Neural progenitor cell (in vitro differentiated cells): ENCODE data around the gene MYO1D. TPM values are rescaled to one million over a fixed set of nuclear protein-coding genes. Genes with fewer than 3 reads are reported as not detected.

Experiments used
- DNase-seq: peaks from one replicate; pipeline ENCODE4 v3.0.0-alpha.2; 2016; ENCODE audit warnings: low spot score
- H2AFZ ChIP-seq: fragments of 200-600 bp; sonication (generic); replicated peaks from 2 replicates; pipeline ENCODE4 v1.6.1; 2016; ENCODE audit warnings: antibody characterized with exemption
- H3F3A ChIP-seq: fragments of 200-600 bp; sonication (generic); 2 replicates; pipeline ENCODE4 v1.6.1; 2016; ENCODE audit warnings: antibody characterized with exemption, low read depth
- H3K27ac ChIP-seq: fragments of 200-600 bp; sonication (generic); 2 replicates; pipeline ENCODE4 v1.5.1; 2016; ENCODE audit warnings: mild to moderate bottlenecking
- H3K27me3 ChIP-seq: fragments of 200-600 bp; sonication (generic); 2 replicates; pipeline ENCODE4 v1.6.1; 2016; ENCODE audit warnings: mild to moderate bottlenecking, moderate library complexity
- H3K36me3 ChIP-seq: fragments of 200-600 bp; sonication (generic); 2 replicates; pipeline ENCODE4 v1.5.1; 2016
- H3K4me1 ChIP-seq: fragments of 200-600 bp; sonication (generic); 2 replicates; pipeline ENCODE4 v1.6.1; 2016; ENCODE audit warnings: mixed run types
- H3K4me2 ChIP-seq: fragments of 200-600 bp; sonication (generic); 2 replicates; pipeline ENCODE4 v1.6.1; 2016
- H3K4me3 ChIP-seq: fragments of 200-600 bp; sonication (generic); 2 replicates; pipeline ENCODE4 v1.5.1; 2016
- H3K79me2 ChIP-seq: fragments of 200-600 bp; sonication (generic); 2 replicates; pipeline ENCODE4 v1.6.1; 2016; ENCODE audit warnings: low read depth
- H3K9ac ChIP-seq: fragments of 200-600 bp; sonication (generic); 2 replicates; pipeline ENCODE4 v1.6.1; 2016
- H3K9me3 ChIP-seq: fragments of 200-600 bp; sonication (generic); 2 replicates; pipeline ENCODE4 v1.5.1; 2016; ENCODE audit warnings: low read depth
- H4K20me1 ChIP-seq: fragments of 200-600 bp; sonication (generic); 2 replicates; pipeline ENCODE4 v1.6.1; 2016; ENCODE audit warnings: low read depth
- H3K27ac Mint-ChIP-seq: 3 replicates; pipeline ENCODE4 v1.8.0; 2021; ENCODE audit warnings: mixed read lengths
- H3K27me3 Mint-ChIP-seq: 2 replicates; pipeline ENCODE4 v1.8.0; 2022; ENCODE audit warnings: low read depth, mild to moderate bottlenecking, inconsistent platforms, moderate library complexity, mixed read lengths; ENCODE audit not compliant: insufficient read depth
- H3K36me3 Mint-ChIP-seq: 3 replicates; pipeline ENCODE4 v1.8.0; 2021; ENCODE audit warnings: mixed read lengths
- H3K4me1 Mint-ChIP-seq: 3 replicates; pipeline ENCODE4 v1.8.0; 2021; ENCODE audit warnings: mixed read lengths
- H3K4me3 Mint-ChIP-seq: 3 replicates; pipeline ENCODE4 v1.8.0; 2021; ENCODE audit warnings: mild to moderate bottlenecking, moderate library complexity, mixed read lengths
- H3K9me3 Mint-ChIP-seq: 3 replicates; pipeline ENCODE4 v1.8.0; 2020; ENCODE audit warnings: mixed read lengths
- CTCF ChIP-seq: fragments of 200-600 bp; sonication (generic); IDR thresholded peaks from 2 replicates; pipeline ENCODE4 v1.5.1; 2017; ENCODE audit warnings: antibody characterized with exemption, mild to moderate bottlenecking
- EZH2 ChIP-seq: fragments of 200-600 bp; sonication (generic); IDR thresholded peaks from 2 replicates; pipeline ENCODE4 v1.6.1; 2017; ENCODE audit warnings: antibody characterized with exemption, mild to moderate bottlenecking, moderate library complexity
- EZH2phosphoT487 ChIP-seq: fragments of 200-600 bp; sonication (generic); IDR thresholded peaks from 2 replicates; pipeline ENCODE4 v1.6.1; 2017; ENCODE audit warnings: antibody characterized with exemption
- total RNA-seq: library from RNA; depleted of rRNA; stranded (reverse); fragments of >200 nt; gene quantifications from 2 replicates; pipeline ENCODE4 v1.2.3, GENCODE V29; 2015; ENCODE audit warnings: low replicate concordance

MYO1D gene
- total RNA-seq, 1 donor from 2014 or later, result 6.2 TPM

GRCh38 chr17:32903774-32904673 is 27.1 kb upstream of the MYO1D start:
- no peaks in the 10 kb centered on the region for H3F3A ChIP-seq
- H3K4me1 Mint-ChIP-seq, result no peaks in the 10 kb centered on the region
- no peaks in the 10 kb centered on the region for H3K4me1 ChIP-seq
- no peak for TF ChIP-seq EZH2
- TF ChIP-seq CTCF, result no peak
- peaks cover 2% of the 10 kb centered on the region for H3K9me3 Mint-ChIP-seq
- DNase-seq, result no peak
- no peak overlapping the region for H3K27ac Mint-ChIP-seq
- no peaks in the 10 kb centered on the region for H3K27me3 ChIP-seq
- no peaks in the 10 kb centered on the region for H4K20me1 ChIP-seq
- no peaks in the 10 kb centered on the region for H3K79me2 ChIP-seq
- H3K9me3 ChIP-seq, result peaks cover 6% of the 10 kb centered on the region
- H3K9ac ChIP-seq, result no peak overlapping the region
- H3K36me3 ChIP-seq, result no peaks in the 10 kb centered on the region
- peaks cover 3% of the 10 kb centered on the region for H3K27me3 Mint-ChIP-seq
- no peak overlapping the region for H3K4me3 ChIP-seq
- no peak overlapping the region for H3K4me3 Mint-ChIP-seq
- H3K27ac ChIP-seq, result no peak overlapping the region
- H3K4me2 ChIP-seq, result no peak overlapping the region
- H3K36me3 Mint-ChIP-seq, result no peaks in the 10 kb centered on the region
- no peak overlapping the region for H2AFZ ChIP-seq

GRCh38 chr17:32901743-32902142 is 24.8 kb upstream of the MYO1D start:
- Histone ChIP-seq H3K4me2 (no peak overlapping the region), H3F3A (no peaks in the 10 kb centered on the region), H4K20me1 (no peaks in the 10 kb centered on the region), H3K9me3 (peaks cover 6% of the 10 kb centered on the region), H3K36me3 (no peaks in the 10 kb centered on the region), H3K4me3 (no peak overlapping the region), H3K27me3 (no peaks in the 10 kb centered on the region), H3K9ac (no peak overlapping the region), H3K79me2 (no peaks in the 10 kb centered on the region), H3K4me1 (no peaks in the 10 kb centered on the region), H3K27ac (no peak overlapping the region), H2AFZ (no peak overlapping the region)
- no peaks in the 10 kb centered on the region for H3K4me1 Mint-ChIP-seq
- no peak for TF ChIP-seq CTCF
- no peak for TF ChIP-seq EZH2
- no peak for TF ChIP-seq EZH2phosphoT487
- no peak overlapping the region for H3K27ac Mint-ChIP-seq
- H3K27me3 Mint-ChIP-seq, result peaks cover 3% of the 10 kb centered on the region
- no peaks in the 10 kb centered on the region for H3K36me3 Mint-ChIP-seq
- peaks cover 2% of the 10 kb centered on the region for H3K9me3 Mint-ChIP-seq
- DNase-seq, result no peak
- no peak overlapping the region for H3K4me3 Mint-ChIP-seq

- Histone ChIP-seq H3K27ac (no peak overlapping the region), H3K4me3 (no peak overlapping the region), H4K20me1 (no peaks in the 10 kb centered on the region), H3K4me1 (no peaks in the 10 kb centered on the region), H3K9ac (no peak overlapping the region), H3K79me2 (no peaks in the 10 kb centered on the region), H2AFZ (no peak overlapping the region), H3K27me3 (no peaks in the 10 kb centered on the region), H3K9me3 (peaks cover 6% of the 10 kb centered on the region), H3K36me3 (no peaks in the 10 kb centered on the region), H3F3A (no peaks in the 10 kb centered on the region), H3K4me2 (no peak overlapping the region)
- no peak overlapping the region for H3K27ac Mint-ChIP-seq
- no peak for DNase-seq
- H3K4me1 Mint-ChIP-seq, result no peaks in the 10 kb centered on the region
- H3K36me3 Mint-ChIP-seq, result no peaks in the 10 kb centered on the region
- TF ChIP-seq EZH2phosphoT487 (no peak), EZH2 (no peak), CTCF (no peak)
- no peak overlapping the region for H3K4me3 Mint-ChIP-seq
- H3K9me3 Mint-ChIP-seq, result peaks cover 2% of the 10 kb centered on the region
- H3K27me3 Mint-ChIP-seq, result peaks cover 4% of the 10 kb centered on the region
Measured at GRCh38 chr17:32899236-32900013, 22.5 kb upstream of the MYO1D start.
